SK-N-MC (cell line): Measurements from ENCODE around the gene BTG4.

Source experiments
- EZH2 ChIP-seq: fragments of 200-600 bp; sonication (generic); IDR thresholded peaks from one replicate; pipeline ENCODE4 v1.6.1; 2017; ENCODE audit warnings: antibody characterized with exemption
- POLR2AphosphoS5 ChIP-seq: IDR thresholded peaks from 2 replicates; pipeline ENCODE4 v1.6.1; 2012; ENCODE audit warnings: mild to moderate bottlenecking, low read depth, low read length, borderline replicate concordance

DNA sequence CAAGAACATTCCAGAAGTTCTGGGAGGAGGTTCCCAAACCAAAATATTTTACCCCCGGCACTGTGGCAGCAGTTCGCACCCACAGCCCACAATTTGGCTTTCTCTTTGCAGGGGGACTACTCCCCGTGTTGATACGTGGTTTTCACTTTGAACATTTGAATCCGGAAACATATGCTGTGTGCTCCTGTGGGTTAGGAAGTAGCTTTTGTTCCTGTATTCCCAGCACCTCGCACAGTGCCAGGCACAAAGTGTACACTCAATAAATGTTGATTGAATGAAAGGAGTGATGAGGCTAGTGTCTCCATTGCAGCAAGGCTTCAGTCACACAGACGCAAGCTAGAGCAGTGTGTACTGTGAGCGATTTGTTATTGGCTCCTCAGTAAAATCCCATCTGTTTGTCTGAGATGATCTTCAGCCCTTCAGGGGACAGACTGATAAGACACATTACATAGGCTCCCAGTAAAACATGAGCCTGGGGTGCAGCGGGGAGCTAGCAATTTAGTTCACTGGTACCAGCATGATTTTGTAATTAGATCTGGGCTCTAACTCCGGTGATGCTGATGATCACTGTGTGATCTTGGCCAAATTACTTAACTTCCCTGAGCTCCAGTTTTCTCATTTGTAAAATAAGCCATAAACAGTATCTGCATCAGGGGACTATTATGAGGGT lies 30.6 kb upstream of the BTG4 start:
- TF ChIP-seq POLR2AphosphoS5 = no peak
- TF ChIP-seq EZH2 = no peak
